Stimulated activated CD8-positive, alpha-beta memory T cell treated with anti-CD3 and anti-CD28 coated beads, Interleukin-12 subunit alpha, Interleukin-12 subunit beta, amount 100 ng/mL, for 4 hours (primary cell): ENCODE measurements around the gene DQX1.
"Not testable (repeated sequence)": the region's sequence is repeated elsewhere in the genome, so short reads cannot be mapped to it uniquely, and the experiment has no call there.

ENCODE experiments used
- DNase-seq: peaks from one replicate; pipeline ENCODE4 v3.0.0-alpha.2; 2020; ENCODE audit warnings: low read depth

The DQX1 gene, protein sequence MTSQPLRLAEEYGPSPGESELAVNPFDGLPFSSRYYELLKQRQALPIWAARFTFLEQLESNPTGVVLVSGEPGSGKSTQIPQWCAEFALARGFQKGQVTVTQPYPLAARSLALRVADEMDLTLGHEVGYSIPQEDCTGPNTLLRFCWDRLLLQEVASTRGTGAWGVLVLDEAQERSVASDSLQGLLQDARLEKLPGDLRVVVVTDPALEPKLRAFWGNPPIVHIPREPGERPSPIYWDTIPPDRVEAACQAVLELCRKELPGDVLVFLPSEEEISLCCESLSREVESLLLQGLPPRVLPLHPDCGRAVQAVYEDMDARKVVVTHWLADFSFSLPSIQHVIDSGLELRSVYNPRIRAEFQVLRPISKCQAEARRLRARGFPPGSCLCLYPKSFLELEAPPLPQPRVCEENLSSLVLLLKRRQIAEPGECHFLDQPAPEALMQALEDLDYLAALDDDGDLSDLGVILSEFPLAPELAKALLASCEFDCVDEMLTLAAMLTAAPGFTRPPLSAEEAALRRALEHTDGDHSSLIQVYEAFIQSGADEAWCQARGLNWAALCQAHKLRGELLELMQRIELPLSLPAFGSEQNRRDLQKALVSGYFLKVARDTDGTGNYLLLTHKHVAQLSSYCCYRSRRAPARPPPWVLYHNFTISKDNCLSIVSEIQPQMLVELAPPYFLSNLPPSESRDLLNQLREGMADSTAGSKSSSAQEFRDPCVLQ

DNA sequence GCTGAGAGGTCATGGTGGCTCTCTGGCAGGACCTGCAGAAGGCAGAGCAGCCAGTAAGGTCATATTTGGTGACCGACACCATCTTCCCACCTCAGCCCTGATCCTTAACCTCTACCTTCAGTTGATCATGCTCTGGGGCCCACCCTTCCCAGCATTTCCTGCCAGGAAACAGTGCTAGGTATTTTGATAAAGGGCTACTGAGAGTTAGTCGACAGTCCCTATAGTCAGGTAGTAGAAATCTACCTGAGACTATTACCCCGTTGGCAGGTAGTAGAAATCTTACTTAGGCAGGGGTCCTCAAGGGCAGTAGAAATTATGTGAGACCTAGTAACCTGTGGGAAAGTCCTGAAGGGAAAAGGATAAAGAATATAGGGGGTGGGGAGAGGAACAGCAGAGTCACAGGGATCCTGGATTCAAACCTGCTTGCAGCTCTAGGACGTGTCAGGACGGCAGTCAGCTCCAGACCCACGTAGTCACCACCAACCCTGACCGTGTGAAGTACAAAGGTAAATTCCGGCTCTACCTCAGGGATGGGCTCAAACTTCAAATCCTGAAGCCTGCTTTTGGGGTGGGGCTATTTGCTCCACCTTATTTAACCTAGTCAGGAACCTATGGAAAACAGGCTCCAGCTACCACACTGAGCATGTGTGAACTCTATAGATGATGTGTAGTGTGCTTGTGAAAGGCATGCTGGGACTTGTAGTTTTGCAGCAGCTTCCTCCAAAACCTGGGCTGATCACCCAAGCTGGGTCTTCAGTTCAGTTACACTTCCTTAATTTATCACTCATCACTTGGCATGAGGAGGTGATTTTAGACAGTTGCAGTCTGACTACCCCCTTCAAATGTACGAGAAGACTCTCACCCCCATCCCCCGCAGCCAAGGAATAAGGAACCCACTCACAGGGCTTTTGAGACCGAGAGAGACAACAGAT is at the start of gene DQX1:
TSS of gene DQX1 (minus strand) at position 515 of the 932 bp plus-strand sequence. CDS start at position 13, 502 bp downstream.
- no peak for DNase-seq

DNA sequence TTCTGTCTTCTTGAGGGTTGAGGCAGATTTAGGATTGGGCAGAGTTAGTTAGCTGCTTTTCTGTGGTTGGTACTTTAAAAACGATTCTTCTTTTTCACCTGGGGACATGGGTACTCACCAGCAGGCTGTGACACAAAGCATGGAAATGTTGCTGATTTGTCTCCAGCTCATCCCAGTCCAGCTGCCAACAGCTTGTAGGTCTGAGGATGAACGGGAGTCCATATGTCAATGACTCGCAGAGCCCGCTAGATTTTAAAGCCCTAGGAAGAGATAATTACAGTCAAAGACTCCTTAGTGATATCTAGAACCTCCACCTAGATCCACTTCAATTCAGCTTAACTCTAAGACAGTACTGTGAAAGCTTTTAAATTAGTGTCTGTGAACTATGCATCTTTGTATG is 49.3 kb upstream of the DQX1 start:
- DNase-seq = no peak

- DNase-seq = no peak
Measured at GRCh38 chr2:74573747-74574562, 47.9 kb upstream of the DQX1 start.

DNA sequence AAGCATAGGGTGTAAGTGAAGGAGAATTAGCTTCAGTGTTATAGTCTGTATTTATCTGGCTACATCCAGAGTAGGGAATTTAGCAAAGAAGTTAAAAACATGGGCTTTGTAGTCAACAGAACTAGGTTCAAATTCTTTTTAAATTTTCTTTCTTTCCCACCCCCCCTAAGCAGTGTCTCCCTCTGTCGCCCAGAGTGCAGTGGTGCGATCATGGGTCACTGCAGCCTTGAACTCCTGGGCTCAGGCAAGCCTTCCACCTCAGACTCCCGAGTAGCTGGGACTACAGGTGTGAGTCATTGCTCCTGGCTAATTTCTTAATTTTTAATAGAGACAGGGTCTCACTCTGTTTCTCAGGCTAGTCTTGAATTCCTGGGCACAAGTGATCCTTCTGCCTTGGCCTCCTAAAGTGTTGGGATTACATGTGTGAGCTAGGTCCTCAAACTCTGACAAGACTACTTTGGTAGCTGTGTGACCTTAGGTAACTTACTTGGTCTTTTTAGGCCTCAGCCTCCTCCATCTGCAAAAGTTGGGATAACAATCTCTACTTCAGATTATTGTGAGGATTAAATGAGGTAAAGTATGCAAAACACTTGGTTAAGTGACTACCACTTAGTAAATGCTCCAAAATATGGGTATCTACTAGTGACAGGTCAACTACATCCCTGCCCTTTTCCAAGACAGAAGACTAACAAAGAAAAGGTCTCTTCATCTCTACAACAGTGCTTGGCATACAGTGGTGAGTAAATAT is 46.3 kb upstream of the DQX1 start:
- no peak for DNase-seq

DNA sequence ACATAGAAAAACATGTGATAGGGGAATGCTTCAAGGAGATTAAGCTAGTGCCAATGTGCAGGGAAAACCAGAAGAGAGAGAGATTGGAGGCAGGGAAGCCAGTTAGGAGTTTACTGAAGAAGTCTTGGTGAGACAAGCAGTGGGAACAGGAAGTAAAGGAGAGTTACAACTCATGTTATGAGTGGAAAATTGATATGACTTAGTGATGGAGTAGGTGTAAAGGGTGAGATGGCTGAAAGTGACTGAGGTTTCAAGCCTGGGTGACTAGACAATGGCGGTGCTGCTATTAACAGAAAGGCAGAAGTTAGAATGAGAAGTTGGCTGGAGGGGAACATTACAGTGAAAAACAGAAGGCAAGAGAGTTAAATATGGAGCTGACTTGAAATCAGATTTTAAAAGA is 45.0 kb upstream of the DQX1 start:
- DNase-seq = no peak

DNA sequence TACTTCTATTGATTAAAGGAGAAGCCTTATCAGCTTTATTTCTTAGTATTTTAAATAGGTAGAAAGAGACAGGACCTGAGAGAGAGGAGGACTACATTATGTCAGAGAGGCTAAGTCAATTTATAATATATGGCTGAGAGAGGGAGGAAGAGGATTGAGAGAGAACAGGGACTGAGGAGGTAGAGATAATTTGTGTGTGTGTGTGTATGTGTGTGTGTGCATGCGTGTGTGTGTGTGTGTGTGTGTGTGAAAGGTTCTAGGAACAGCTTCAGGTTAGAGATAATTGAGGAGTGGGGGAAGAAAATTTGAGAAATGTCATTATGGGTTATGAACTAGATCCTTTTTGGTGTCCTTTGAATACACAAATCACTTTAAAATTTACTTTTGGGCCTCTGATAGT is 43.7 kb upstream of the DQX1 start:
- DNase-seq = no peak

DNA sequence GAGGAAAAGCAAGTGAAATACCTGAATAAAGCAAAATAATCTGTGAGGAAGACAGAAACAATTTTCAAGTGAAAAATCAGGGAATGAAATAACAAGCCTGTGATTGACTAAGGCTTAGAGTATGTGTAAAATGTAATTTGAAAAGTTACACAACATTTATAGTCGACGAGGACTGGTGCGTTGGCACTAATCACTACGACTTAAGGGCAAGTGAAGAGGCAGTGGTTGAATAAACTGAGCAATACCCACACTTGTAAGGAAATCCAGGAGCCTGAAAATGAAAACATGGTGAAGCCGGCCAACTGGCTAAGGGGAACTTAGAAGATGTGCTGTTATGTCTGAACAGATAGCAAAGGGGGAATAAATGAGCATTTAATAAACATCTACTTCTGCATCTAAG is 41.9 kb upstream of the DQX1 start:
- DNase-seq = no peak

- DNase-seq = no peak
Measured at GRCh38 chr2:74566754-74567085, 40.7 kb upstream of the DQX1 start.

DNA sequence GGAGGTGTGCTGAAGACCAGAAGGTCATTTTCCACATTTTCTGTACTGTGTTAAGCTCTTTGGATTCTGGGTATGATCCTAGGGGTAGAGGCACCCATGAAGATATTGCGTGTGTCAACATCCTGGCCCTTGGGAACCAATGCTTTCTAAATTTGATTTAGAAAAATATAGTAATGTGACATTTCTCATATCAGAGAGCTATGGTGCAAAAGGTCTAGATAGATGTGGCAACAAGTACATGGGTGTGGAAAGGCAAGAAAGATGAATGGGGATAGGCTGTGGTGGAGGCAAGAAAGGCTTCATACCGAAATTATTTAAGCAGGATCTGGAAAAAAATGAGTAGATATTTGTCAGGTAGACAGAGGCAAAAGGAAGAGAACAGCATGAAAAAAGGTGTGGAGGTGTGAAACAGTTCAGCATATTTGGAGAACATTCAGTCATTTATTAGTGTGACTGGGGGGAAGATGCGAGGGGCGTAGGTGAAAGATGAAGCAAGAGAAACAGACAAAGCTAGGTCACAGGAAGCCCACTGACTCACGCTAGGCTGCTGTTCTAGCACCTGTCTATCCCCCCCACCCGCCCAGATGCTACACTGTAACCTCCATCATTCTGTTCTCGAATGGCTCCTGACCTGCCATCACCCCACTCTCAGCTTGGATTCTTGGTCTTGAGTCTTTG is 40.2 kb upstream of the DQX1 start:
- no peak for DNase-seq

DNA sequence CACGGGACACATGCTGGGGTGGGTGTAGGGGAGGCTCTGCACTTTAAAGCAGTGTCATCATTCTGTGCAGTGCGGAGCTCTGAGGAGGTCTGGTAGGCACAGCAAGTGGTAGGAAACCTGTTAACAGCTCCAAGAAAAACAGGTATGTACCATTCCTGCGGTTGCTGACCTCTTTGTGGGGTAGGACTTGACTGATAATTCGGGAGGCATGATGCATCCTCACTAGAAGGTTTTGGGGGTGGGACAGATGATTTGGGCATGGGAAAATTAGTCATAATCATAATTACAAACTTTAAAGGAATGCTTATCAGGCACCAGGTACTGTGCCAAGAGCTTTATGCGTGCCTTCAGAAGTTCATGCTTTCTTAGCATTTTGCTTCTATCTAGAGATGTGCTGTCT is 38.2 kb upstream of the DQX1 start:
- no peak for DNase-seq

- no peak for DNase-seq
Measured at GRCh38 chr2:74562126-74562775, 36.2 kb upstream of the DQX1 start.

DNA sequence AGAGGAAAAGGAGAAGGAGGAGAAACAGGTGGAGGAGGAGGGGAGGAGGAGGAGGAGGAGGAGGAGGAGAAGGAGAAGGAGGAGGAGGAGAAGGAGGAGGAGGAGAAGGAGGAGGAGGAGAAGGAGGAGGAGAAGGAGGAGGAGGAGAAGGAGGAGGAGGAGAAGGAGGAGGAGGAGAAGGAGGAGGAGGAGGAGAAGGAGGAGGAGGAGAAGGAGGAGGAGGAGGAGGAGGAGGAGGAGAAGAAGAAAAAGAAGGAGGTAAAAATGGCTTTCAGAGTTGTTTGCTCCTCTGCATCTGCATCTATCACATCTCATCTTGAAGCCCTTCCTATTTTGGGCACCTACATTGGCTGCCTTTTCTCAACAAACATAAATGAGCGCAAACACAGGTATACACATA is 35.0 kb upstream of the DQX1 start:
- DNase-seq = not testable (repeated sequence)

DNA sequence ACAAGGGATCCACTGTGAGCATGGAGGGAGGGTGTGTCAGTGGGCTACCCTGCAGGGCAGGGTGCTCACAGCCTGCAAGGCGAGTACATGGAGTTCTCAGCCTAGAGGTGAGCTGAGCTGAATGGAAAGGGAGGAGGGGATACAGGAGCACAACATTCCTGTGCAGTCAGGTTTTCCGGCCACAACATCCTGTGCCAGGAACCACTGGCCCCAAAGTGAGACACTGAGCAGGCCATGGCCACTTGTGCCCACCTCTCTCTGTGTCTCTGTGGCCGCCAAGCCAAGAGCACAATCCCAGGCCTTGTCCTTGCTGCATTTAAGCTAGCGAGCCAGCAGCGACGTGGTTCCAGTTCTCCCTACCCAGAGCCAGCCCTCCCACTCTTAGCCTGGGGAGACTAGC is 34.6 kb upstream of the DQX1 start:
- DNase-seq = no peak

- no peak for DNase-seq
Measured at GRCh38 chr2:74559912-74560311, 33.9 kb upstream of the DQX1 start.

GRCh38 chr2:74558284-74559230 is 32.5 kb upstream of the DQX1 start:
- DNase-seq = no peak

DNA sequence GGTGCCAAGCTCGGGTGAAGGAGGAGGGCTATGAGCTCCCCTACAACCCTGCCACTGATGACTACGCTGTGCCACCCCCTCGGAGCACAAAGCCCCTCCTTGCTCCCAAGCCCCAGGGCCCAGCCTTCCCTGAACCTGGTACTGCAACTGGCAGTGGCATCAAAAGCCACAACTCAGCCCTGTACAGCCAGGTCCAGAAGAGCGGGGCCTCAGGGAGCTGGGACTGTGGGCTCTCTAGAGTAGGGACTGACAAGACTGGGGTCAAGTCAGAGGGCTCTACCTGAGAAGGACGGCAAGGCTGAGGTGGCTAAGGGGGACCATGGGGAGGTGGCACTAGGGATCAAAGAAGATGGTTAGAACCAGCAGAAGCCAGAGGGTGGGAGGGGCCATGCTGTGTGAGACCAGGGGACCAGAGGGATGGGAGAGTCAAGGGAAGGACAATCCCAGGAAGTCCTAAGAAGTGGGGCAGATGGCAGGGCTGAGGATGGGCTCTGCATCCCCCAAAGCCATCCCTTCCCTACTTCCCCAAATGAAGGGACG is 30.9 kb upstream of the DQX1 start:
- no peak for DNase-seq

DNA sequence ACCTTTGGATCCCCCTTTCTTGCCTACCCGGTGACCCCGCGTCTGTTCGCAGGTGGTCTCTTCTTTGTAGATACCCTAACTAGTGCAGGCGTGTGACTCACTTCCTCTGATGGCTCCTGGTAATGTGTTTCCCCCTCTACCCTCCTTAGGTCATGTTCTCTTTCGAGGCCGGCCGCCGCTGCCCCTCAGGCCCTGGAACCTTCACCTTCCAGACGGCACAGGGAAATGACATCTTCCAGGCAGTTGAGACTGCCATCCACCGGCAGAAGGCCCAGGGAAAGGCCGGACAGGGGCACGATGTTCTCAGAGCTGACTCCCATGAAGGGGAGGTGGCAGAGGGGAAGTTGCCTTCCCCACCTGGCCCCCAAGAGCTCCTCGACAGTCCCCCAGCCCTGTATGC is 30.1 kb upstream of the DQX1 start:
- DNase-seq = no peak

DNA sequence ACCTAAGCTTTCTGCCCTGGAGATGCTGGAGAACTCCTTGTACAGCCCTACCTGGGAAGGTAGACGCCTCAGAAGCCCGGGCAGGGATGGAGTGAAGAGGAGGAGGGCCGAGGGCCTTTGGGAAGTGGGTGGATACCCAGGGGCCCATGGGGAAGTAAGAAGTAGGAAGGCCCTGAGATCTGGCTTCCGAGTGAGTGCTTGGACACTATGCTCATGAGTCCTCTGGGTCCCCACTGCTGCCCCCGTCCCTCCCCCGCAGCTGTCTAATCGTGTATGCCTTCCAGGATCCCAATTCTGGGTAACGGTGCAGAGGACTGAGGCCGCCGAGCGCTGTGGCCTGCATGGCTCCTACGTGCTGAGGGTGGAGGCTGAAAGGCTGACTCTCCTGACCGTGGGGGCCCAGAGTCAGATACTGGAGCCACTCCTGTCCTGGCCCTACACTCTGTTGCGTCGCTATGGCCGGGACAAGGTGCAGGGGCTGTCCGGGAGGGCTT is 29.6 kb upstream of the DQX1 start:
- no peak for DNase-seq
